H9 (cell line): Measurements from ENCODE around the gene IMMP2L. TPM values are rescaled to one million over a fixed set of nuclear protein-coding genes. Genes with fewer than 3 reads are reported as not detected.

Experiments used
- DNase-seq: peaks from one replicate; pipeline ENCODE4 v3.0.0-alpha.2; 2017
- H2AFZ ChIP-seq: one replicate; pipeline ENCODE4 v1.6.1; 2013; ENCODE audit warnings: mild to moderate bottlenecking, low read length, control low read depth, moderate library complexity
- H2AK5ac ChIP-seq: 2 replicates; pipeline ENCODE4 v1.6.1; 2013; ENCODE audit warnings: low read length, control low read depth, mixed read lengths; ENCODE audit not compliant: insufficient read length
- H2BK120ac ChIP-seq: one replicate; pipeline ENCODE4 v1.6.1; 2013; ENCODE audit warnings: low read depth, mild to moderate bottlenecking, low read length, control low read depth, inconsistent platforms; ENCODE audit not compliant: poor library complexity, severe bottlenecking
- H2BK12ac ChIP-seq: 2 replicates; pipeline ENCODE4 v1.6.1; 2013; ENCODE audit warnings: low read length, control low read depth, mixed read lengths, low read depth; ENCODE audit not compliant: insufficient read length
- H2BK15ac ChIP-seq: 2 replicates; pipeline ENCODE4 v1.6.1; 2013; ENCODE audit warnings: low read depth, low read length, control low read depth
- H2BK20ac ChIP-seq: one replicate; pipeline ENCODE4 v1.6.1; 2013; ENCODE audit warnings: low read depth, mild to moderate bottlenecking, low read length, control low read depth, inconsistent platforms; ENCODE audit not compliant: poor library complexity, severe bottlenecking
- H2BK5ac ChIP-seq: 2 replicates; pipeline ENCODE4 v1.6.1; 2013; ENCODE audit warnings: low read length, control low read depth, mixed read lengths; ENCODE audit not compliant: insufficient read length
- H3K14ac ChIP-seq: 2 replicates; pipeline ENCODE4 v1.6.1; 2013; ENCODE audit warnings: low read length, control low read depth; ENCODE audit not compliant: insufficient read depth
- H3K18ac ChIP-seq: 2 replicates; pipeline ENCODE4 v1.6.1; 2013; ENCODE audit warnings: low read depth, mild to moderate bottlenecking, mixed read lengths, low read length, control low read depth; ENCODE audit not compliant: insufficient read length
- H3K23ac ChIP-seq: 2 replicates; pipeline ENCODE4 v1.6.1; 2013; ENCODE audit warnings: low read length, control low read depth, mixed read lengths, low read depth; ENCODE audit not compliant: insufficient read length
- H3K23me2 ChIP-seq: 2 replicates; pipeline ENCODE4 v1.6.1; 2013; ENCODE audit warnings: low read depth, mild to moderate bottlenecking, mixed read lengths, low read length, control low read depth; ENCODE audit not compliant: insufficient read length, poor library complexity, severe bottlenecking
- H3K27ac ChIP-seq: 2 replicates; pipeline ENCODE4 v1.5.1; 2013; ENCODE audit warnings: low read length, control low read depth, mixed read lengths, low read depth; ENCODE audit not compliant: insufficient read length
- H3K27me3 ChIP-seq: 2 replicates; pipeline ENCODE4 v1.6.1; 2013; ENCODE audit warnings: low read length, control low read depth, inconsistent platforms; ENCODE audit not compliant: insufficient read depth
- H3K4ac ChIP-seq: 2 replicates; pipeline ENCODE4 v1.6.1; 2013; ENCODE audit warnings: low read depth, mild to moderate bottlenecking, control low read depth, inconsistent platforms, low read length, moderate library complexity
- H3K4me1 ChIP-seq: 2 replicates; pipeline ENCODE4 v1.6.1; 2013; ENCODE audit warnings: low read length, control low read depth, inconsistent platforms; ENCODE audit not compliant: insufficient read depth
- H3K4me2 ChIP-seq: 2 replicates; pipeline ENCODE4 v1.6.1; 2013; ENCODE audit warnings: low read length, control low read depth, mixed read lengths; ENCODE audit not compliant: insufficient read length, insufficient read depth
- H3K56ac ChIP-seq: 2 replicates; pipeline ENCODE4 v1.6.1; 2013; ENCODE audit warnings: low read depth, mild to moderate bottlenecking, mixed read lengths, low read length, control low read depth; ENCODE audit not compliant: insufficient read length
- H3K79me1 ChIP-seq: 2 replicates; pipeline ENCODE4 v1.6.1; 2013; ENCODE audit warnings: low read depth, mild to moderate bottlenecking, moderate library complexity, low read length, control low read depth, inconsistent platforms; ENCODE audit not compliant: insufficient read depth, poor library complexity, severe bottlenecking
- H3K79me2 ChIP-seq: 2 replicates; pipeline ENCODE4 v1.6.1; 2013; ENCODE audit warnings: low read length, control low read depth, inconsistent platforms; ENCODE audit not compliant: insufficient read depth
- H3K9ac ChIP-seq: 2 replicates; pipeline ENCODE4 v1.6.1; 2013; ENCODE audit warnings: low read length, control low read depth, mixed read lengths; ENCODE audit not compliant: insufficient read length; ENCODE audit errors: extremely low read depth
- H3K9me3 ChIP-seq: one replicate; pipeline ENCODE4 v1.6.1; 2013; ENCODE audit warnings: low read depth, low read length, inconsistent platforms; ENCODE audit not compliant: control insufficient read depth
- H3T11ph ChIP-seq: one replicate; pipeline ENCODE4 v1.6.1; 2013; ENCODE audit warnings: mild to moderate bottlenecking, low read length, control low read depth, inconsistent platforms
- H4K20me1 ChIP-seq: one replicate; pipeline ENCODE4 v1.6.1; 2013; ENCODE audit not compliant: control insufficient read depth, insufficient read length, insufficient read depth
- H4K5ac ChIP-seq: 2 replicates; pipeline ENCODE4 v1.6.1; 2013; ENCODE audit warnings: low read depth, mild to moderate bottlenecking, mixed read lengths, low read length, control low read depth; ENCODE audit not compliant: insufficient read length
- H4K8ac ChIP-seq: replicated peaks from 2 replicates; pipeline ENCODE4 v1.6.1; 2013; ENCODE audit warnings: low read length, control low read depth, mixed read lengths, low read depth; ENCODE audit not compliant: insufficient read length
- H4K91ac ChIP-seq: 2 replicates; pipeline ENCODE4 v1.6.1; 2013; ENCODE audit warnings: low read depth, mild to moderate bottlenecking, moderate library complexity, mixed read lengths, low read length, control low read depth; ENCODE audit not compliant: insufficient read length
- H3K27ac Mint-ChIP-seq, 3 experiments: 2 replicates in 2 of 3; 3 replicates in 1 of 3; pipeline ENCODE4 v1.8.0; 2020 to 2021; ENCODE audit warnings: mixed read lengths in 3 of 3, mild to moderate bottlenecking in 1 of 3, moderate library complexity in 1 of 3
- H3K27me3 Mint-ChIP-seq: 2 replicates; pipeline ENCODE4 v1.8.0; 2021; ENCODE audit warnings: low read depth, mild to moderate bottlenecking, moderate library complexity, mixed read lengths
- H3K36me3 Mint-ChIP-seq, 3 experiments: 2 replicates in 2 of 3; 3 replicates in 1 of 3; pipeline ENCODE4 v1.8.0; 2020 to 2021; ENCODE audit warnings: low read depth in 3 of 3, mixed read lengths in 3 of 3; ENCODE audit not compliant: insufficient read depth in 1 of 3
- H3K4me1 Mint-ChIP-seq, 2 experiments: 2 replicates each; pipeline ENCODE4 v1.8.0; 2020; ENCODE audit warnings: mixed read lengths in 2 of 2
- H3K4me3 Mint-ChIP-seq, 2 experiments: 2 replicates in 1 of 2; 3 replicates in 1 of 2; pipeline ENCODE4 v1.8.0; 2020 to 2021; ENCODE audit warnings: mild to moderate bottlenecking in 2 of 2, mixed read lengths in 2 of 2, moderate library complexity in 1 of 2
- H3K9me3 Mint-ChIP-seq, 2 experiments: 2 replicates in 1 of 2; 3 replicates in 1 of 2; pipeline ENCODE4 v1.8.0; 2020; ENCODE audit warnings: mild to moderate bottlenecking in 2 of 2, mixed read lengths in 2 of 2, moderate library complexity in 1 of 2
- total RNA-seq: library from RNA; stranded (reverse); gene quantifications from 2 replicates; pipeline ENCODE4 v1.2.1, GENCODE V29; 2021
- TF ChIP-seq, protein P1 (sequence below): fragments of 200-600 bp; sonication (generic); conservative IDR thresholded peaks from 3 replicates; pipeline ENCODE4 v1.8.0; 2021; ENCODE audit warnings: antibody characterized with exemption, mild to moderate bottlenecking

Gene IMMP2L
- total RNA-seq, 1 experiment from 2014 or later, result 14.7 TPM

- no peaks in the 10 kb centered on the region; the same call in 1 of the 2 replicates for H3K27me3 Mint-ChIP-seq
- TF ChIP-seq, protein P1, sequence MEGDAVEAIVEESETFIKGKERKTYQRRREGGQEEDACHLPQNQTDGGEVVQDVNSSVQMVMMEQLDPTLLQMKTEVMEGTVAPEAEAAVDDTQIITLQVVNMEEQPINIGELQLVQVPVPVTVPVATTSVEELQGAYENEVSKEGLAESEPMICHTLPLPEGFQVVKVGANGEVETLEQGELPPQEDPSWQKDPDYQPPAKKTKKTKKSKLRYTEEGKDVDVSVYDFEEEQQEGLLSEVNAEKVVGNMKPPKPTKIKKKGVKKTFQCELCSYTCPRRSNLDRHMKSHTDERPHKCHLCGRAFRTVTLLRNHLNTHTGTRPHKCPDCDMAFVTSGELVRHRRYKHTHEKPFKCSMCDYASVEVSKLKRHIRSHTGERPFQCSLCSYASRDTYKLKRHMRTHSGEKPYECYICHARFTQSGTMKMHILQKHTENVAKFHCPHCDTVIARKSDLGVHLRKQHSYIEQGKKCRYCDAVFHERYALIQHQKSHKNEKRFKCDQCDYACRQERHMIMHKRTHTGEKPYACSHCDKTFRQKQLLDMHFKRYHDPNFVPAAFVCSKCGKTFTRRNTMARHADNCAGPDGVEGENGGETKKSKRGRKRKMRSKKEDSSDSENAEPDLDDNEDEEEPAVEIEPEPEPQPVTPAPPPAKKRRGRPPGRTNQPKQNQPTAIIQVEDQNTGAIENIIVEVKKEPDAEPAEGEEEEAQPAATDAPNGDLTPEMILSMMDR, result no peak
- no peak overlapping the region for H4K5ac ChIP-seq
- peaks cover 37% of the 10 kb centered on the region in 2 experiments for H3K4me1 Mint-ChIP-seq
- no peak overlapping the region for H3K4me2 ChIP-seq
- DNase-seq, result no peak
- H3K4me1 ChIP-seq, result peaks cover 3% of the 10 kb centered on the region; the same call in 1 of the 2 replicates
- H3K23me2 ChIP-seq, result no peaks in the 10 kb centered on the region
- peaks cover 0 to 3% of the 10 kb centered on the region in 2 experiments; a peak in 1 of 5 replicates for H3K9me3 Mint-ChIP-seq
- H3K36me3 Mint-ChIP-seq, result no peaks in the 10 kb centered on the region
- H2BK15ac ChIP-seq, result no peak overlapping the region
- no peak overlapping the region for H3K9ac ChIP-seq
- H2AFZ ChIP-seq, result no peak overlapping the region
- no peak overlapping the region for H4K91ac ChIP-seq
- H3K9me3 ChIP-seq, result no peaks in the 10 kb centered on the region
- H2BK120ac ChIP-seq, result no peak overlapping the region
- H3K27me3 ChIP-seq, result no peaks in the 10 kb centered on the region
- no peak overlapping the region for H3K23ac ChIP-seq
- no peak overlapping the region for H3K4ac ChIP-seq
- H3K27ac ChIP-seq, result no peak overlapping the region
- H4K20me1 ChIP-seq, result no peaks in the 10 kb centered on the region
- no peaks in the 10 kb centered on the region; the same call in 1 of the 2 replicates for H3K79me2 ChIP-seq
- no peak overlapping the region for H2AK5ac ChIP-seq
- no peak overlapping the region for H2BK20ac ChIP-seq
- no peak overlapping the region for H4K8ac ChIP-seq
- H3K14ac ChIP-seq, result no peak overlapping the region
- no peak overlapping the region for H3K56ac ChIP-seq
- no peak overlapping the region for H2BK12ac ChIP-seq
- H3K4me3 Mint-ChIP-seq, result no peak overlapping the region
- no peak overlapping the region for H3T11ph ChIP-seq
- H3K18ac ChIP-seq, result no peak overlapping the region
- H2BK5ac ChIP-seq, result no peak overlapping the region
- H3K27ac Mint-ChIP-seq, result no peak overlapping the region
- no peaks in the 10 kb centered on the region for H3K79me1 ChIP-seq
Measured at GRCh38 chr7:111410899-111411298, 151.4 kb downstream of the IMMP2L start.
